PC-3 (cell line): Measurements from ENCODE around the gene DCAKD. TPM values are rescaled to one million over a fixed set of nuclear protein-coding genes. Genes with fewer than 3 reads are reported as not detected.

Experiments
- ATAC-seq: fragments of 200-7000 bp; cut with Tn5 transposase; 2 replicates; pipeline ENCODE4 v1.9.1; 2020; ENCODE audit warnings: mild to moderate bottlenecking, moderate library complexity
- BruUV-seq: library from RNA; stranded (reverse); fragments of 400-500 nt; replicated peaks from 2 replicates; lab custom pipeline; 2021; lab: Mats Ljungman, UMichigan
- CTCF ChIA-PET: fragments of 300-600 bp; sonication (Branson Sonifier 250); formaldehyde crosslinking; loops from one replicate; lab custom pipeline; 2022; ENCODE audit warnings: antibody characterized with exemption; lab: Charles Lee
- POLR2A ChIA-PET: fragments of 300-600 bp; sonication (Branson Sonifier 250); formaldehyde crosslinking; loops from one replicate; lab custom pipeline; 2022; ENCODE audit warnings: antibody characterized with exemption; ENCODE audit not compliant: unreplicated experiment; lab: Charles Lee
- DNase-seq: peaks from one replicate; pipeline ENCODE4 v3.0.0-alpha.2; 2015
- H2AFZ ChIP-seq: fragments of 300-600 bp; sonication (generic); 2 replicates; pipeline ENCODE4 v1.6.0; 2016; ENCODE audit warnings: antibody characterized with exemption, low read length
- H3F3A ChIP-seq: fragments of 300-600 bp; sonication (generic); one replicate; pipeline ENCODE4 v1.6.0; 2017; ENCODE audit warnings: antibody characterized with exemption, low read length, control low read depth, mild to moderate bottlenecking; ENCODE audit not compliant: unreplicated experiment
- H3K27ac ChIP-seq: fragments of 300-600 bp; sonication (generic); 2 replicates; pipeline ENCODE4 v1.5.1; 2016; ENCODE audit warnings: mild to moderate bottlenecking, low read length
- H3K27me3 ChIP-seq: fragments of 300-600 bp; sonication (generic); 2 replicates; pipeline ENCODE4 v1.6.1; 2016; ENCODE audit warnings: low read length, mixed read lengths
- H3K36me3 ChIP-seq: fragments of 300-600 bp; sonication (generic); 2 replicates; pipeline ENCODE4 v1.6.1; 2016; ENCODE audit warnings: low read depth, mixed run types, low read length, mixed read lengths
- H3K4me1 ChIP-seq: fragments of 300-600 bp; sonication (generic); 2 replicates; pipeline ENCODE4 v1.5.1; 2016; ENCODE audit warnings: low read length; ENCODE audit not compliant: insufficient read depth
- H3K4me2 ChIP-seq: fragments of 300-600 bp; sonication (generic); 2 replicates; pipeline ENCODE4 v1.6.0; 2016; ENCODE audit warnings: low read length
- H3K4me3 ChIP-seq: fragments of 300-600 bp; sonication (generic); 2 replicates; pipeline ENCODE4 v1.5.1; 2016; ENCODE audit warnings: mild to moderate bottlenecking, low read length, mixed read lengths
- H3K79me2 ChIP-seq: fragments of 300-600 bp; sonication (generic); 2 replicates; pipeline ENCODE4 v1.6.1; 2017; ENCODE audit warnings: low read length, mixed read lengths
- H3K9ac ChIP-seq: fragments of 300-600 bp; sonication (generic); 2 replicates; pipeline ENCODE4 v1.6.0; 2016; ENCODE audit warnings: mild to moderate bottlenecking, low read length
- H3K9me2 ChIP-seq: fragments of 300-600 bp; sonication (generic); replicated peaks from 2 replicates; pipeline ENCODE4 v1.6.1; 2016; ENCODE audit warnings: mixed run types, low read length, mixed read lengths
- H3K9me3 ChIP-seq: fragments of 300-600 bp; sonication (generic); 2 replicates; pipeline ENCODE4 v1.6.1; 2016; ENCODE audit warnings: low read length, mixed read lengths
- H4K20me1 ChIP-seq: fragments of 300-600 bp; sonication (generic); 2 replicates; pipeline ENCODE4 v1.6.1; 2016; ENCODE audit warnings: low read length, mixed read lengths
- CTCF ChIP-seq: fragments of 300-600 bp; sonication (generic); conservative IDR thresholded peaks from 2 replicates; pipeline ENCODE4 v1.5.1; 2017; ENCODE audit warnings: antibody characterized with exemption, low read depth, mild to moderate bottlenecking, low read length
- EZH2 ChIP-seq: fragments of 300-600 bp; sonication (generic); IDR thresholded peaks from one replicate; pipeline ENCODE4 v1.6.1; 2017; ENCODE audit warnings: antibody characterized with exemption, mild to moderate bottlenecking, low read length; ENCODE audit not compliant: unreplicated experiment
- EZH2phosphoT487 ChIP-seq: fragments of 300-600 bp; sonication (generic); IDR thresholded peaks from 2 replicates; pipeline ENCODE4 v1.6.1; 2018; ENCODE audit warnings: mild to moderate bottlenecking, antibody characterized with exemption, low read length, borderline replicate concordance
- intact Hi-C: fragments of 100-400 bp; cut with micrococcal nuclease; formaldehyde crosslinking; loops from 2 replicates; pipeline ENCODE4 v1.9.0; 2023
- total RNA-seq: library from RNA; depleted of rRNA; stranded (reverse); fragments of >200 nt; gene quantifications from 2 replicates; pipeline ENCODE4 v1.2.3, GENCODE V29; 2014

DCAKD gene
- total RNA-seq, 1 experiment from 2014 or later = 56.2 TPM

- no peaks in the 10 kb centered on the region for H3K9me3 ChIP-seq
- ChIA-PET POLR2A (no interaction called here), CTCF (no interaction called here)
- H3K79me2 ChIP-seq = peaks cover 36% of the 10 kb centered on the region
- H3F3A ChIP-seq = no peaks in the 10 kb centered on the region
- H3K4me1 ChIP-seq = peaks cover 11% of the 10 kb centered on the region; the same call in 1 of the 2 replicates
- no peak for ATAC-seq
- intact Hi-C loops = no loop called here
- H3K27me3 ChIP-seq = no peaks in the 10 kb centered on the region
- TF ChIP-seq EZH2phosphoT487 (no peak), CTCF (no peak), EZH2 (no peak)
- BruUV-seq = no TSS peak
- no peak for DNase-seq
- no peak overlapping the region for H3K9ac ChIP-seq
- H3K36me3 ChIP-seq = no peaks in the 10 kb centered on the region
- H3K4me2 ChIP-seq = no peak overlapping the region
- no peak overlapping the region for H2AFZ ChIP-seq
- H3K4me3 ChIP-seq = no peak overlapping the region
- no peaks in the 10 kb centered on the region for H3K9me2 ChIP-seq
- H4K20me1 ChIP-seq = no peaks in the 10 kb centered on the region
- no peak overlapping the region for H3K27ac ChIP-seq
Measured at GRCh38 chr17:45042346-45043120, 8.9 kb downstream of the DCAKD start.

GRCh38 chr17:45040459-45040858 lies 11.0 kb downstream of the DCAKD start:
- no TSS peak for BruUV-seq
- H3K27ac ChIP-seq = no peak overlapping the region
- no peaks in the 10 kb centered on the region for H3K9me2 ChIP-seq
- H3K4me1 ChIP-seq = no peaks in the 10 kb centered on the region
- no peak overlapping the region for H2AFZ ChIP-seq
- H3K9ac ChIP-seq = no peak overlapping the region
- DNase-seq (no peak), ATAC-seq (peak; percentile 63; the same call in 1 of the 2 replicates)
- H3K27me3 ChIP-seq = no peaks in the 10 kb centered on the region
- H3K4me2 ChIP-seq = no peak overlapping the region
- no peaks in the 10 kb centered on the region for H3K36me3 ChIP-seq
- no peaks in the 10 kb centered on the region for H3F3A ChIP-seq
- H3K9me3 ChIP-seq = no peaks in the 10 kb centered on the region
- ChIA-PET CTCF (no interaction called here), POLR2A (interaction anchor here (0.7 kb wide), 1 partner anchor 9 kb away, joined by 3 read pairs; no protein-coding TSS in a partner anchor)
- no peaks in the 10 kb centered on the region for H4K20me1 ChIP-seq
- intact Hi-C loops = no loop called here
- peaks cover 25% of the 10 kb centered on the region for H3K79me2 ChIP-seq
- TF ChIP-seq EZH2 (no peak), CTCF (no peak), EZH2phosphoT487 (no peak)
- no peak overlapping the region for H3K4me3 ChIP-seq
